A673 (cell line): ENCODE results near the gene EPN1.

Experiments used
- EZH2 ChIP-seq: fragments of 200-600 bp; sonication (generic); IDR thresholded peaks from 2 replicates; pipeline ENCODE4 v1.6.1; 2017; ENCODE audit warnings: borderline replicate concordance, low read depth, mild to moderate bottlenecking, mixed read lengths, antibody characterized with exemption, low read length; ENCODE audit not compliant: poor library complexity, severe bottlenecking
- TF ChIP-seq, protein P1 (sequence below): fragments of 300-800, 200-600 bp; sonication (generic); conservative IDR thresholded peaks from 2 replicates; pipeline ENCODE4 v1.5.1; 2017; ENCODE audit warnings: low read depth, mild to moderate bottlenecking, antibody characterized with exemption, low read length, moderate library complexity, mixed read lengths

DNA sequence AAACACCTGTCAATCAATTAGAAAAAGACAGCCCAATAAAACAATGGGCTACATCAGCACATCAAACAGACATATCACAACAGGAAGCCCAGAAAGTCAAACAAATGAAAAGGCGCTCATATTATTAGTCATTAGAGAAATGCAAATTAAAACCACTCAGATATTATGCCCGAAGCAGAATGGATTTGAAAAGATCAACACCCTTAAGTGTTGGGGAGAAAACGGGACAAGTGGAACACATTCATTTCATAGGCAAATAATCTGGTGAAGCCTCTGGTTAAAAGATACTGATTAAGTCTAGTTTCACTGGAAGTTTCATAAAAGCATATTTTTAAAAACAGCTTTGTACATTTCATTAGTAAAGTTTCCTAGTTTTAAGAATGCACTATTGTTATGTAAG is 45.8 kb downstream of the EPN1 start:
- TF ChIP-seq, protein P1, sequence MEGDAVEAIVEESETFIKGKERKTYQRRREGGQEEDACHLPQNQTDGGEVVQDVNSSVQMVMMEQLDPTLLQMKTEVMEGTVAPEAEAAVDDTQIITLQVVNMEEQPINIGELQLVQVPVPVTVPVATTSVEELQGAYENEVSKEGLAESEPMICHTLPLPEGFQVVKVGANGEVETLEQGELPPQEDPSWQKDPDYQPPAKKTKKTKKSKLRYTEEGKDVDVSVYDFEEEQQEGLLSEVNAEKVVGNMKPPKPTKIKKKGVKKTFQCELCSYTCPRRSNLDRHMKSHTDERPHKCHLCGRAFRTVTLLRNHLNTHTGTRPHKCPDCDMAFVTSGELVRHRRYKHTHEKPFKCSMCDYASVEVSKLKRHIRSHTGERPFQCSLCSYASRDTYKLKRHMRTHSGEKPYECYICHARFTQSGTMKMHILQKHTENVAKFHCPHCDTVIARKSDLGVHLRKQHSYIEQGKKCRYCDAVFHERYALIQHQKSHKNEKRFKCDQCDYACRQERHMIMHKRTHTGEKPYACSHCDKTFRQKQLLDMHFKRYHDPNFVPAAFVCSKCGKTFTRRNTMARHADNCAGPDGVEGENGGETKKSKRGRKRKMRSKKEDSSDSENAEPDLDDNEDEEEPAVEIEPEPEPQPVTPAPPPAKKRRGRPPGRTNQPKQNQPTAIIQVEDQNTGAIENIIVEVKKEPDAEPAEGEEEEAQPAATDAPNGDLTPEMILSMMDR, result no peak
- TF ChIP-seq EZH2, result no peak
